Bronchus fibroblast of lung (primary cell): ENCODE data around the gene MAGI3. TPM values are rescaled to one million over a fixed set of nuclear protein-coding genes. Genes with fewer than 3 reads are reported as not detected.

Experiments used
- total RNA-seq: library from RNA; depleted of rRNA; stranded (reverse); fragments of >200 nt; gene quantifications from 2 replicates; pipeline ENCODE4 v1.2.3, GENCODE V29; 2015

Gene MAGI3
- total RNA-seq: 4.6 and 6.7 TPM in 2 replicates

GRCh38 chr1:113389953-113390834, at the start of gene MAGI3:
Gene MAGI3 (plus strand): TSS chr1:113390515. CDS start chr1:113391034, 519 bp downstream.

